GM21360 (cell line): ENCODE results near the gene AOC3.
"Not testable (repeated sequence)": the region's sequence is repeated elsewhere in the genome, so short reads cannot be mapped to it uniquely, and the experiment has no call there.

ENCODE experiments used
- ATAC-seq: cut with Tn5 transposase; IDR thresholded peaks from one replicate; pipeline ENCODE4 v1.9.1; 2021; ENCODE audit warnings: mild to moderate bottlenecking, moderate library complexity; ENCODE audit not compliant: unreplicated experiment

The AOC3 gene

DNA sequence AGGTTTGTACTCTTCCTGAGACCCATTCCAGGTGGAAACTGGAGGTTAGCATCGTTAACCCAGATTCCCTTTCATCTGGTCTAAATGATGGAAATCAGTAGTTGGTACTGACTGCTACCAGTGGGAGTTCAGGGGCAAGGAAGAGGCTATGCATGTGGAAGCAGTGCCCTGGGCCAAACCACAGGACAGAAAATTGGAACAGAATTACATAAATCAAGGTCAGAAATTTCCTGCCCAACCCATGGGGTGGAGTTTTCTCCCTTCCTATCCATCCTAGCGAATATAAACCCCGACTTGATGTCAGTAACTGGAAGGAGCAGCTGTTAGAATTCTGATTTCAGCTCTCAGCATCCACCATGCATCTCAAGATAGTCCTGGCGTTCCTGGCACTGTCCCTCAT lies 6.7 kb upstream of the AOC3 start, which contains the start of gene AOC2:
AOC2 (plus strand) TSS at position 310 of the 400 bp plus-strand sequence; CDS start at position 357, 47 bp downstream.
- ATAC-seq = no peak

DNA sequence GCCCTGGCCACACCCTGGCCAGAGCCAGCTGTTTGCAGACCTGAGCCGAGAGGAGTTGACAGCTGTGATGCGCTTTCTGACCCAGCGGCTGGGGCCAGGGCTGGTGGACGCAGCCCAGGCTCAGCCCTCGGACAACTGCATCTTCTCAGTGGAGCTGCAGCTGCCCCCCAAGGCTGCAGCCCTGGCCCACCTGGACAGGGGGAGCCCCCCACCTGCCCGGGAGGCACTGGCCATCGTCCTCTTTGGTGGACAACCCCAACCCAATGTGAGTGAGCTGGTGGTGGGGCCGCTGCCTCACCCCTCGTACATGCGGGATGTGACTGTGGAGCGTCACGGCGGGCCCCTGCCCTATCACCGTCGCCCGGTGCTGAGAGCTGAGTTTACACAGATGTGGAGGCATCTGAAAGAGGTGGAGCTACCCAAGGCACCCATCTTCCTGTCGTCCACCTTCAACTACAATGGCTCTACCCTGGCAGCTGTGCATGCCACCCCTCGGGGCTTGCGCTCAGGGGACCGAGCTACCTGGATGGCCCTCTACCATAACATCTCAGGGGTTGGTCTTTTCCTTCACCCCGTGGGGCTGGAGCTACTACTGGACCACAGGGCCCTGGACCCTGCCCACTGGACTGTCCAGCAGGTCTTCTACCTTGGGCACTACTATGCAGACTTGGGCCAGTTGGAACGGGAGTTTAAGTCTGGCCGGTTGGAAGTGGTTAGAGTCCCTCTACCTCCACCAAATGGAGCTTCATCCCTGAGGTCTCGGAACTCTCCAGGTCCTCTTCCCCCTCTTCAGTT lies 6.0 kb upstream of the AOC3 start:
- no peak for ATAC-seq

DNA sequence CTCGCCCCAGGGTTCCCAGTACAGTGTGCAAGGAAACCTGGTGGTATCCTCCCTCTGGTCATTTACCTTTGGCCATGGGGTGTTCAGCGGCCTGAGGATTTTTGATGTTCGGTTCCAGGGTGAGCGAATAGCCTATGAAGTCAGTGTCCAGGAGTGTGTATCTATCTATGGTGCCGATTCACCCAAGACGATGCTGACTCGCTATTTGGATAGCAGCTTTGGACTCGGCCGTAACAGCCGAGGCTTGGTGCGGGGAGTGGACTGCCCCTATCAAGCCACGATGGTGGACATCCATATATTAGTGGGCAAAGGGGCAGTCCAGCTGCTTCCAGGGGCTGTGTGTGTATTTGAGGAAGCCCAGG lies 5.5 kb upstream of the AOC3 start:
- no peak for ATAC-seq

DNA sequence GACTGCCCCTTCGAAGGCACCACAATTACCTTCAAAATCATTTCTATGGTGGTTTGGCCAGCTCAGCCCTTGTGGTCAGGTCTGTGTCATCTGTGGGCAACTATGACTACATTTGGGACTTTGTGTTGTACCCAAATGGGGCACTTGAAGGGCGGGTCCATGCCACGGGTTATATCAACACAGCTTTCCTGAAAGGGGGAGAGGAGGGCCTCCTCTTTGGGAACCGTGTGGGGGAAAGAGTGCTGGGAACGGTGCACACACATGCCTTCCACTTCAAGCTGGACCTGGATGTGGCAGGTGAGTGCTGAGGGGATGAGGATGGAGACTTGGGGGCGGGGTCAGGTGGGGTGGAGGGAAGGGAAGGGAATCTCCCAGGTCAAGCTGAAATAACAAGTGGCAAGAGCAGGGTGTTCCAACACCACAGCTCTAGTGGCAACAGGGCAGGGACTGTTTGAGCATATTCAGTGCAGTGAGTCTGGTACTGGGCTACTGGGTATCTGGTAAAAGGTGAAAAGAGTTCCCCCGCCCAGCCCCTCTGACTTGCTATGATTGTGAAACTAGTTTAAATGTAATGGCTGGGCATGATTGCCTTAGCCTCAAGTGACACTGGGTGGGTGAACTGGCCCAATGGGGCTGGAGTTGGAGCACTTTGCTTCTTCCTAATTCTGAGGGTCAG lies 4.9 kb upstream of the AOC3 start:
- no peak for ATAC-seq

DNA sequence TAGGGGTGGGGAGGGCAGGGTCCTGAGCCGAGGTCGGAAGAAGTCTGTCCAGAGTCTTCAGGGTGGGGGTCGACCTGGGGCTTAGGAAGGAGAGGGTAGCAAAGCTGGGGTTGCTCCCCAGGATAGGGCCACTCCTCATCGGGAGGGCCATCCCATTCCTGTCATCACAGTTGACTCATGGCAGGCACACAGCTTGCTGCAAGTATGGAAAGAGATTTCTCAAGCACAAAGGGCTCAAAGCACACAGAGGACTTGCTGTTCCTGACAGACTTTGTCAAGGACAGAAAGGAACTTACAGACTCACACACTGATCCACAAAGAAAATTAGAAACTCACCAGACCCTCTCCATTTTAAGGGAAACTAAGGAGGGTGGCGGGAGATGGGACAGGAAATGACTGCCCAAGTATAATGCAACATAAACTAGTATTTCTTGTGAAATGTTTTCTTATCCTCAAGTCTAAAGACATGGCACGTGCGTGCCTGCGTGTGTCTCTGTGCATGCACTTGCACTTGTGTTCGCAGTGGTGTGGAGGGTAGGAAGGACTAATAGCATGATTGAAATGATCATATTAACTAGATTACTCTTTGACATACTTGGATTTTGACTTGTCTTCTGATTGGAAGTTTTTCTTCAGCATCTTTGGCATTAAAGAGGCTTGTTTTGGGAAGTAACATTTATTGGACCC lies 4.3 kb upstream of the AOC3 start:
- ATAC-seq = no peak

DNA sequence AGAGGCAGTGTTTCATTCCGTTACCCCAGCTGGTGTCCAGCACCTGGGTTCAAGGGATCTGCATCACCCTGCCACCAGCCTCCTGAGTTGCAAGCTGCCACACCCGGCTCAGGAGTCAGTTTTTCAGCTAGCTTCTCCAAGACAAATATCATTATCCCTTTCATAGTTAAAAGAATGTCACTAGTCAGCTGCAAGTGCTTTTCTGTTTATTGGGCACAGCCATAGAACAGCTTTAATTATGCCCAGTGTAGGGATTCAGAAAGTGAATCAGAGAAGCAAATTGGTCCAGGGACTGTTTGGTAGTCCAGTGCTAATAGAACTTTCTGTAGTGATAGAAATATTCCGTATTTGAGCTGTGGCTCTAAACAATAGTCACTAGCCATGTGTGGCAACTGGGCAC lies 2.9 kb upstream of the AOC3 start:
- ATAC-seq = no peak

DNA sequence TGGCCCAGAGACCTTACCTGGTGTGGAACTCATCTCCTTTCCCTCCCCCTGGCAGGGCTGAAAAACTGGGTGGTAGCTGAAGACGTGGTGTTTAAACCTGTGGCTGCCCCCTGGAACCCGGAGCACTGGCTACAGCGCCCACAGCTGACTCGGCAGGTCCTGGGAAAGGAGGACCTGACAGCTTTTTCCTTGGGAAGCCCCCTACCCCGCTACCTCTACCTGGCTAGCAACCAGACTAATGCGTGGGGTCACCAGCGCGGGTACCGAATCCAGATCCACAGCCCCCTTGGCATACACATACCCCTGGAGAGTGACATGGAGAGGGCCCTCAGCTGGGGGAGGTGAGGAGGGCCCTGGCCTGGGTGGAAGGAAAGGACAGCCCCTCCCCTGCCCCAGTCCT lies 2.0 kb upstream of the AOC3 start:
- ATAC-seq = no peak

DNA sequence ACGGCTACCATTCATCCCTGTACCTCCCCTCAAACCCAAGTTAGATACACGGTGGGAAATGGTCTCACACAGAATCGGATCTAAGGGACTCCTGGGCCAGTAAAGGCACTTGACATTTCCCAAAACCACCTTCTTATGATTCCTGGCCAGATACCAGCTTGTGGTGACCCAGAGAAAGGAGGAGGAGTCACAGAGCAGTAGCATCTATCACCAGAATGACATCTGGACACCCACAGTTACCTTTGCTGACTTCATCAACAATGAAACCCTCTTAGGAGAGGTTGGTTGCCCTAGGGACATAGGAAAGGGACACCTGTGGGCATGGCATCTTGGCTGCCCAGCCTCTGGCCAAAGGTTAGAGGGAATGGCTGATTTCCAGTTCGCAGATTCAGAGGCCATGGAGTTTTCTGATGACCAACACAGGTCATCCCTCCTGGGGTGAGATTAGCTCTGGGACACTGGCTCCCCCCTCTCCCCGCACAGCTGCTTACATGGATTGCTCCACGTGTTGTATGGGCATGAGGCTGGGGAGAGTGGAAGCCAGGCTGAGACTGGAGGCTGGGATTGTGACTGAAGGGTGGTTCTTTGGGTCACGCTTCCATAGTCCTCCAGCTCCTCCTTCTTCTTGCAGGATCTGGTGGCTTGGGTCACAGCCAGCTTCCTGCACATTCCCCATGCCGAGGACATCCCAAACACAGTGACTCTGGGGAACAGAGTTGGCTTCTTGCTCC lies 1.4 kb upstream of the AOC3 start:
- no peak for ATAC-seq

DNA sequence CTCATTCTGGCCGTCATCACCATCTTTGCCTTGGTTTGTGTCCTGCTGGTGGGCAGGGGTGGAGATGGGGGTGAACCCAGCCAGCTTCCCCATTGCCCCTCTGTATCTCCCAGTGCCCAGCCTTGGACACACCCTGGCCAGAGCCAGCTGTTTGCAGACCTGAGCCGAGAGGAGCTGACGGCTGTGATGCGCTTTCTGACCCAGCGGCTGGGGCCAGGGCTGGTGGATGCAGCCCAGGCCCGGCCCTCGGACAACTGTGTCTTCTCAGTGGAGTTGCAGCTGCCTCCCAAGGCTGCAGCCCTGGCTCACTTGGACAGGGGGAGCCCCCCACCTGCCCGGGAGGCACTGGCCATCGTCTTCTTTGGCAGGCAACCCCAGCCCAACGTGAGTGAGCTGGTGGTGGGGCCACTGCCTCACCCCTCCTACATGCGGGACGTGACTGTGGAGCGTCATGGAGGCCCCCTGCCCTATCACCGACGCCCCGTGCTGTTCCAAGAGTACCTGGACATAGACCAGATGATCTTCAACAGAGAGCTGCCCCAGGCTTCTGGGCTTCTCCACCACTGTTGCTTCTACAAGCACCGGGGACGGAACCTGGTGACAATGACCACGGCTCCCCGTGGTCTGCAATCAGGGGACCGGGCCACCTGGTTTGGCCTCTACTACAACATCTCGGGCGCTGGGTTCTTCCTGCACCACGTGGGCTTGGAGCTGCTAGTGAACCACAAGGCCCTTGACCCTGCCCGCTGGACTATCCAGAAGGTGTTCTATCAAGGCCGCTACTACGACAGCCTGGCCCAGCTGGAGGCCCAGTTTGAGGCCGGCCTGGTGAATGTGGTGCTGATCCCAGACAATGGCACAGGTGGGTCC lies 607 bp downstream of the AOC3 start:
- not testable (repeated sequence) for ATAC-seq

DNA sequence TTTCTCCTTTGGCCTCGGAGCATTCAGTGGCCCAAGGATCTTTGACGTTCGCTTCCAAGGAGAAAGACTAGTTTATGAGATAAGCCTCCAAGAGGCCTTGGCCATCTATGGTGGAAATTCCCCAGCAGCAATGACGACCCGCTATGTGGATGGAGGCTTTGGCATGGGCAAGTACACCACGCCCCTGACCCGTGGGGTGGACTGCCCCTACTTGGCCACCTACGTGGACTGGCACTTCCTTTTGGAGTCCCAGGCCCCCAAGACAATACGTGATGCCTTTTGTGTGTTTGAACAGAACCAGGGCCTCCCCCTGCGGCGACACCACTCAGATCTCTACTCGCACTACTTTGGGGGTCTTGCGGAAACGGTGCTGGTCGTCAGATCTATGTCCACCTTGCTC lies 1.4 kb downstream of the AOC3 start:
- no peak for ATAC-seq

DNA sequence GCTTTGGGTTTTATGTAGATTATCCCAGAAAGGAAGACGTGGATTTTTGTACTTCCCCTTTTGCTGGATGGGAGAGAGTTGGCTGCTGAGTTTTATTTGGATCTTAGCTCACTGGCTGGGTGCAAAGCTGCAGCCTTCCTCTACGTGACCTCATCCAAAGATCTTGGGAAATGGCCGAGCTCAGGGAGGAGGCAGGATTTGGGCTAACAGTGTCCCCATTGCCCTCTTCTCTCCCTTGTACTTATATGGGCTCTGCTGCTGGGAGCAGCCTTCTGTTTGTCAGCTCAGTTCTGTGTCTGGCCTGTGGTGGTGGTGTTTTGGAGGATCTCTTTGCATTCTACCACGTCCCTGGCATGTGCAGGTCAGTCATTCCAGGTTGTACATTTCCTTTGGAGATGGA lies 2.0 kb downstream of the AOC3 start:
- no peak for ATAC-seq

DNA sequence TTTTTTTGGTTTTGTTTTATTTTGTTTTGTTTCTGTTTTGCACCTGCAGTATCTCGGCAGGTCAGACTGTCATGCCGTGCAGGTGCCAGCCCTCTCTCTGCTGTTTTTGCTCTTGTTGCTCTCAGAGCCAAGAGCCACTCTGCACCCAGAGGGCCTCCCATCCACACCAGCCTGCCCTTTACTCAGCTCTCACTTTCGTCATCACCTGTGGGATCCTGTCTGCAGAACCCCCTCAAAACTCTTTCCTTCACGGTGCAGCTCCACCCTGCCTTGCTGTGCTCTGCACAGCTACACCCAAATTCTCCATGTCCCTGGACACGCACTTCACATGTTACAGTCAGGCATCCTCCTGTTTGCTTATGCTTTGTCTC lies 2.6 kb downstream of the AOC3 start:
- no peak for ATAC-seq

DNA sequence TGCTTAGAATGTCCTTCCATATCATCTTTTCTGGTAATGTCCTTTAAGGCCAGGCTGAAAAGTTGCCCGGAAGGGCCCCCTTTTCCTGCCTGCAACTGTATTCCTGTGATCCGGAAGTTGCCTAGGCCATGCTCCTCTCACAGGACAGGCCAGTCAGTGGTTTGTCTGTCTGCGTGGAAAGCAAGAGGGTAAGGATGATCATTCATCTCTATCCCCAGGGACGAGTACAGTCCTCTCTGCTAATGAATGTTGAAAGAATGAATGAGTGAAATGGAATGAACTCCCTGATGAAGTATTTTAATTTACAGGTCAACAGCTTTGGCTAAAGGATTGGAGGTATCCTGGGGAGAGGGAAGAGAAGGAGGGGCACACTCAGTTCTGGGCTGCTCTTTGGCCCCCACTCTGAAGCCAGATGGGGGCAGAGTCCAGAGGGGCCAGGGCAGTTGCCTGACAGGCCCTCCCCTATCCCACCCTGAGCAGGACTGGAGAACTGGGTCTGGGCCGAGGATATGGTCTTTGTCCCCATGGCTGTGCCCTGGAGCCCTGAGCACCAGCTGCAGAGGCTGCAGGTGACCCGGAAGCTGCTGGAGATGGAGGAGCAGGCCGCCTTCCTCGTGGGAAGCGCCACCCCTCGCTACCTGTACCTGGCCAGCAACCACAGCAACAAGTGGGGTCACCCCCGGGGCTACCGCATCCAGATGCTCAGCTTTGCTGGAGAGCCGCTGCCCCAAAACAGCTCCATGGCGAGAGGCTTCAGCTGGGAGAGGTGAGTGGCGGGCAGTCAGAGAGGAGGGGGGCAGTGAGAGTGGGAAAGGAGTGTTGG lies 3.2 kb downstream of the AOC3 start:
- no peak for ATAC-seq

DNA sequence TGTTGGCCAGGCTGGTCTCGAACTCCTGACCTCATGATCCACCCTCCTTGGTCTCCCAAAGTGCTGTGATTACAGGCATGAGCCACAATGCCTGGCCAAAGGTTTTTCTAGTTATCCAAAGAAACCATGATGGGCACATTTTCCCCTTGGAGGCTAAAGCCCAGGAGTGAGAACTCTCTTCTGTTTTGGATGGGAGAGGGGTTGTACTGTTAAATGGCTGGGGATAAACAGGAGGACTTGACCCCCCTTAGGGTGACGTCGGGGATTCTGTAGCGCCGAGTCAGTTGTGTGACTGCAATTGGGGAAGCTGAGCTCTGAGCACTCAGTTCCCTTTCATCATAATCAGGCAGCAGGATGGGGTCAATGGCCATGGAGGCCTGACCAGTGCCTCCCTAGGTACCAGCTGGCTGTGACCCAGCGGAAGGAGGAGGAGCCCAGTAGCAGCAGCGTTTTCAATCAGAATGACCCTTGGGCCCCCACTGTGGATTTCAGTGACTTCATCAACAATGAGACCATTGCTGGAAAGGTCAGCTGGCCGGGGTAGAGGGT lies 4.1 kb downstream of the AOC3 start:
- no peak for ATAC-seq

DNA sequence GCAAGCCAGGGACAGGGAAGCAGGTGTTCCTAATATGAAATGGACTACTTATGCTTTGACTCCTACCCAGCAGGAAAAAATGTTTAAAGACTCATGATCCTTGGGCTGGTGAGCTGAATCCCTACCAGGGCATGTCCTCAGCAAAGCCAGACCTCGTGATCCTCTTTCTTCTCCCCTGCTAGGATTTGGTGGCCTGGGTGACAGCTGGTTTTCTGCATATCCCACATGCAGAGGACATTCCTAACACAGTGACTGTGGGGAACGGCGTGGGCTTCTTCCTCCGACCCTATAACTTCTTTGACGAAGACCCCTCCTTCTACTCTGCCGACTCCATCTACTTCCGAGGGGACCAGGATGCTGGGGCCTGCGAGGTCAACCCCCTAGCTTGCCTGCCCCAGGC lies 5.1 kb downstream of the AOC3 start:
- ATAC-seq = not testable (repeated sequence)

DNA sequence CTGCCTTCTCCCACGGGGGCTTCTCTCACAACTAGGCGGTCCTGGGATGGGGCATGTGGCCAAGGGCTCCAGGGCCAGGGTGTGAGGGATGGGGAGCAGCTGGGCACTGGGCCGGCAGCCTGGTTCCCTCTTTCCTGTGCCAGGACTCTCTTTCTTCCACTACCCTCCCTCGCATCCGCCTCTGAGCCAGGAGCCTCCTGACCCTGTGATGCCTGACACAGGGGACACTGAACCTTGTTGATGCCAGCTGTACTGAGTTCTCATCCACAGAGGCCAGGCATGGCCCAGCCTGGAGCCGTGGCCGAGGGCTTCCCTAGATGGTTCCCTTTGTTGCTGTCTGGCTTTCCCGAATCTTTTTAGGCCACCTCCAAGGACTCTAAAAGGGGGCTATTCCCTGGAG lies 5.5 kb downstream of the AOC3 start:
- ATAC-seq = not testable (repeated sequence)

DNA sequence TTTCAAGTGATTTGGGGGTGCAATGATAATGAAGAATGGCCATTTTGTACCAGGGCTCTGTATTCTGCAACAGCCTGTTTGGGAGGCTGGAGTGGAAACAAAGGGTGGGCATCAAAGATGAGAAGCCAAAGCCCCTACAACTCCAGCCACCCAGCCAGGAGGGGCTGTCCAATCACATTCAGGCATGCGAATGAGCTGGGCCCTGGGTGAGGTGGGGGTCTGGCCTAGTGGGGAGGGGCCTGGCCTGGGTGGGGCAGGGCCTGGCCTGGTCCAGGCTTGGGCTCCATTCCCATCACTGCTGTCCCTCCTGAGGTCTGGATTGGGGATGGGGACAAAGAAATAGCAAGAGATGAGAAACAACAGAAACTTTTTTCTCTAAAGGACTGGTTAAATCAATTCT lies 6.4 kb downstream of the AOC3 start:
- no peak for ATAC-seq

DNA sequence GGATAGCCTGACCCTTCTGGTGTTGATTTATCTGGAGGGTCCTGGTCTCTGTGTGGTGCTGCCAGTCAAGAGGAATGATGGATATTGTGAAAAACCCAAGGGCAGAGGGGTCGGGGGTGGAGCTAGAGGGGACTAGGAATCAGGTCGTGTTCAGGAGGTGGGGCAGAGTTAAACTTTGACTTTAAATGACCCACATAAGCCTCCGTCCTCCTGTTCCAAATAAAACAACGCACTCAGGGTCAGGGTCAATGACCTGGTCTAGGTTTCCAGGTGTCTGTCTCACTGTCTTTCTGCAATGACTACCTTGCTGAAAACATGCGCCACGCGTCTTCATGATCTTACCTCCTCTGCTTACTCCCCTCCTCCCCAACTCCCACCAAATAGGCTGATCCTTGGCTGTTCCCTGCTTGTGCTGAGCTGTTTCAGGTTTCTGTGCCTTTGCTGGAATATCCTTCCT lies 14.7 kb downstream of the AOC3 start:
- ATAC-seq = no peak

DNA sequence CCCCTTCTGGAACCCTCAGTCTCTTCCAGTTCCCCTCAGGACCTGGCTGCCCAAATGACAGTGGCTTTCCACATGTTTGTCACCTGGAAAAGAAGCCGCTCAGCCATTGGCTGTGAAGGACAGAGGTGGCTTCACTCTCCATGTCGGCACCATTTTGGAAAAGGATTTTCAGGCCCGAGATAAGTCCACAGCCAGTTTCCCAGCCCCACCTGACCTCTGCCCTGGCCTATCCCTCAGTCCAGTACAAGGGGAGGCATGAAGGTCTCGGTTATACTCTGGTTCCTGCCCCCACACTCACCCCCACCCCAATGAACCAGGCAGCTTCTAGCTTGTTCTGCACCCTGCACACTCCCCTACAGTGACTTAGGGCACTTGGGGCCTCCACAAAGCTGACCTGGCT lies 15.2 kb downstream of the AOC3 start:
- ATAC-seq = no peak
